Spleen (tissue), 11 donors: Measurements from ENCODE around the gene CPT1B. TPM values are rescaled to one million over a fixed set of nuclear protein-coding genes. Genes with fewer than 3 reads are reported as not detected.

Experiments used
- DNase-seq: peaks from one replicate; pipeline ENCODE4 v3.0.0-alpha.2; 2020
- H3K27ac ChIP-seq, 8 donors: fragments of 200-600 bp; sonication (generic) in 7 of 8; 1 replicate in 4 of 8; 2 replicates in 4 of 8; pipeline versions ENCODE4 v1.5.0 to v1.8.0; 2016 to 2021; ENCODE audit warnings: inconsistent platforms in 4 of 8, mild to moderate bottlenecking in 4 of 8, moderate library complexity in 1 of 8
- H3K27me3 ChIP-seq, 7 donors: fragments of 200-600 bp; sonication (generic) in 6 of 7; replicated peaks in 1 of 7; 1 replicate in 4 of 7; 2 replicates in 3 of 7; pipeline versions ENCODE4 v1.5.0 to v1.8.0; 2016 to 2021; ENCODE audit warnings: inconsistent platforms in 3 of 7, mild to moderate bottlenecking in 1 of 7
- H3K36me3 ChIP-seq, 6 donors: fragments of 200-600 bp; sonication (generic) in 5 of 6; 1 replicate in 4 of 6; 2 replicates in 2 of 6; pipeline versions ENCODE4 v1.5.0 to v1.8.0; 2016 to 2021; ENCODE audit warnings: inconsistent platforms in 2 of 6
- H3K4me1 ChIP-seq, 6 donors: fragments of 200-600 bp; sonication (generic) in 5 of 6; 1 replicate in 3 of 6; 2 replicates in 3 of 6; pipeline versions ENCODE4 v1.5.0 to v1.8.0; 2016 to 2021; ENCODE audit warnings: inconsistent platforms in 3 of 6
- H3K4me3 ChIP-seq, 8 donors: fragments of 200-600 bp; sonication (generic) in 7 of 8; 1 replicate in 4 of 8; 2 replicates in 4 of 8; pipeline versions ENCODE4 v1.5.0 to v1.8.0; 2016 to 2021; ENCODE audit warnings: inconsistent platforms in 4 of 8, mild to moderate bottlenecking in 4 of 8, moderate library complexity in 2 of 8
- H3K9me3 ChIP-seq, 8 donors: fragments of 200-600 bp; sonication (generic) in 7 of 8; 1 replicate in 4 of 8; 2 replicates in 4 of 8; pipeline versions ENCODE4 v1.5.0 to v1.8.0; 2016 to 2021; ENCODE audit warnings: inconsistent platforms in 4 of 8
- POLR2A ChIP-seq, 3 donors: fragments of 450-650 bp; IDR thresholded peaks; one replicate each; pipeline ENCODE4 v1.5.1; 2017; ENCODE audit warnings: antibody characterized with exemption in 3 of 3, mild to moderate bottlenecking in 1 of 3
- POLR2AphosphoS5 ChIP-seq, 3 donors: sonication (generic); formaldehyde crosslinking; IDR thresholded peaks; one replicate each; pipeline ENCODE4 v1.5.1; 2017; ENCODE audit warnings: antibody characterized with exemption in 3 of 3
- WGBS, 5 donors: extraction: QIAGEN DNeasy Blood & Tissue Kit in 3 of 5; methylation state at CpG; one replicate each; pipeline versions ENCODE4 v1.1.5 to v1.1.7; 2013 to 2018; 5-methylcytosine and 5-hydroxymethylcytosine counted together
- intact Hi-C: fragments of 100-400 bp; cut with DNase I; formaldehyde crosslinking; loops from one replicate; pipeline ENCODE4 v1.15.0; 2023; ENCODE audit warnings: low total_unique reads
- polyA plus RNA-seq, 3 donors: library from polyadenylated mRNA; stranded (reverse); fragments of 200-250 nt; gene quantifications; one replicate each; pipeline ENCODE4 v1.2.1, GENCODE V29; 2013
- total RNA-seq, 7 donors: library from RNA; depleted of rRNA in 3 of 7; stranded (reverse); fragments of >200 nt in 3 of 7; fragmentation: NEBNext Ultra II Directional in 4 of 7; extraction: Animal tissue kit (Norgen Biotek cat#: 25700) in 4 of 7; gene quantifications; one replicate each; pipeline versions ENCODE4 v1.1.0 to v1.2.1, GENCODE V29; 2016 to 2021
- TF ChIP-seq, protein P1 (sequence below), 11 experiments: fragments of 200-600 bp in 7 of 11; fragments of 450-650 bp in 4 of 11; sonication (generic) in 4 of 11; IDR thresholded peaks in 8 of 11; conservative IDR thresholded peaks in 3 of 11; 1 replicate in 7 of 11; 2 replicates in 4 of 11; pipeline versions ENCODE4 v1.4.0 to v1.8.0; 2016 to 2021; ENCODE audit warnings: antibody characterized with exemption in 11 of 11, inconsistent platforms in 4 of 11, mild to moderate bottlenecking in 1 of 11
- donor health status: healthy with polysubstance abuse.
- donor health status: DM: no; HTN: no; CAD: no; lungs with moderate emphysema.
- donor health status: DM: no; HTN: no; CAD: no.
- donor health status: Bipolar disorder and iron deficiency.
- donor health status: healthy.
- donor health status: DM: no; HTN: no; CAD: no.
- donor health status: DM: yes; HTN: yes; CAD: no.

CPT1B gene
- total and polyA plus RNA-seq, 10 donors = 23.6 to 55.3 (median 34.3) TPM

GRCh38 chr22:50575426-50575941 lies 2.7 kb downstream of the CPT1B start:
- H3K9me3 ChIP-seq = no peaks in the 10 kb centered on the region
- intact Hi-C loops = no loop called here
- peaks cover 0 to 9% (median 0%) of the 10 kb centered on the region in 7 donors for H3K27me3 ChIP-seq
- 77 to 92% (median 90%) methylated on average over 8 of the region's 8 CpGs for WGBS, 5 donors
- H3K4me3 ChIP-seq = no peak overlapping the region
- no peak overlapping the region for H3K27ac ChIP-seq
- no peak for DNase-seq
- H3K4me1 ChIP-seq = peaks cover 0 to 26% (median 8%) of the 10 kb centered on the region in 6 donors
- peaks cover 0 to 91% (median 26%) of the 10 kb centered on the region in 6 donors for H3K36me3 ChIP-seq
- TF ChIP-seq, protein P1, sequence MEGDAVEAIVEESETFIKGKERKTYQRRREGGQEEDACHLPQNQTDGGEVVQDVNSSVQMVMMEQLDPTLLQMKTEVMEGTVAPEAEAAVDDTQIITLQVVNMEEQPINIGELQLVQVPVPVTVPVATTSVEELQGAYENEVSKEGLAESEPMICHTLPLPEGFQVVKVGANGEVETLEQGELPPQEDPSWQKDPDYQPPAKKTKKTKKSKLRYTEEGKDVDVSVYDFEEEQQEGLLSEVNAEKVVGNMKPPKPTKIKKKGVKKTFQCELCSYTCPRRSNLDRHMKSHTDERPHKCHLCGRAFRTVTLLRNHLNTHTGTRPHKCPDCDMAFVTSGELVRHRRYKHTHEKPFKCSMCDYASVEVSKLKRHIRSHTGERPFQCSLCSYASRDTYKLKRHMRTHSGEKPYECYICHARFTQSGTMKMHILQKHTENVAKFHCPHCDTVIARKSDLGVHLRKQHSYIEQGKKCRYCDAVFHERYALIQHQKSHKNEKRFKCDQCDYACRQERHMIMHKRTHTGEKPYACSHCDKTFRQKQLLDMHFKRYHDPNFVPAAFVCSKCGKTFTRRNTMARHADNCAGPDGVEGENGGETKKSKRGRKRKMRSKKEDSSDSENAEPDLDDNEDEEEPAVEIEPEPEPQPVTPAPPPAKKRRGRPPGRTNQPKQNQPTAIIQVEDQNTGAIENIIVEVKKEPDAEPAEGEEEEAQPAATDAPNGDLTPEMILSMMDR (IDR thresholded peaks at IDR 0.05 in 8 of 11, conservative IDR thresholded peaks at IDR 0.05 in 3 of 11) = no peak
- no peak for TF ChIP-seq POLR2A (IDR thresholded peaks at IDR 0.05)
- no peak for TF ChIP-seq POLR2AphosphoS5 (IDR thresholded peaks at IDR 0.05)

GRCh38 chr22:50574383-50574755 lies 3.9 kb downstream of the CPT1B start:
- TF ChIP-seq POLR2A (IDR thresholded peaks at IDR 0.05) = no peak
- TF ChIP-seq POLR2AphosphoS5 (IDR thresholded peaks at IDR 0.05) = no peak
- TF ChIP-seq, protein P1 (IDR thresholded peaks at IDR 0.05 in 8 of 11, conservative IDR thresholded peaks at IDR 0.05 in 3 of 11) = no peak
- DNase-seq = no peak
- Histone ChIP-seq H3K4me3 (no peak overlapping the region), H3K4me1 (peaks cover 0 to 15% (median 6%) of the 10 kb centered on the region in 6 donors), H3K27me3 (peaks cover 0 to 9% (median 0%) of the 10 kb centered on the region in 7 donors), H3K9me3 (no peaks in the 10 kb centered on the region), H3K27ac (no peak overlapping the region), H3K36me3 (peaks cover 0 to 91% (median 29%) of the 10 kb centered on the region in 6 donors)
- intact Hi-C loops = no loop called here
- WGBS, 5 donors = 89 to 97% (median 96%) methylated on average over 10 to 11 of the region's 11 CpGs

GRCh38 chr22:50573491-50574382 lies 4.5 kb downstream of the CPT1B start:
- TF ChIP-seq, protein P1 (IDR thresholded peaks at IDR 0.05 in 8 of 11, conservative IDR thresholded peaks at IDR 0.05 in 3 of 11) = no peak
- TF ChIP-seq POLR2AphosphoS5 (IDR thresholded peaks at IDR 0.05) (peak in 1 of 3 donors; percentile 24), POLR2A (IDR thresholded peaks at IDR 0.05) (no peak)
- no peak for DNase-seq
- H3K36me3 ChIP-seq = peaks cover 0 to 91% (median 31%) of the 10 kb centered on the region in 6 donors
- H3K27me3 ChIP-seq = peaks cover 0 to 9% (median 0%) of the 10 kb centered on the region in 7 donors
- H3K27ac ChIP-seq = no peak overlapping the region
- WGBS, 5 donors = 82 to 93% (median 87%) methylated on average over 12 to 26 of the region's 26 CpGs
- intact Hi-C loops = no loop called here
- H3K4me3 ChIP-seq = no peak overlapping the region
- H3K9me3 ChIP-seq = no peaks in the 10 kb centered on the region
- peaks cover 0 to 9% (median 4%) of the 10 kb centered on the region in 6 donors for H3K4me1 ChIP-seq

DNA sequence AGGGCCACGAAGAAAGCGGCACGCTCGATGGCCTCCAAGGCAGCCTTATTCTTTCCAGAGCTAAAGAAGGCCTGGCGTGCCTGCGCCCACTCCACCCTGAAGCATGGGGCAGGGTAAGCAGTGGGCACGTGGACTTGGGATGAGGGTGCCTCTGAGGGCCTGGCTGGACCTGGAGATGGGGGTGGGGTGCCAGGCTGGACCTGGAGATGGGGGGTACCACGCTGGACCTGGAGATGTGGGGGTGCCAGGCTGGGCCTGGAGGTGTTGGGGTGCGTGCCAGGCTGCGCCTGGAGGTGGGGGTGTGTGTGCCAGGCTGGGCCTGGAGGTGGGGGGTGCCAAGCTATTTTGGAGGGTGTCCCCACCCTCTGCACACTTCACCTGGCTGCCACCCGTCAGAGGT lies 5.3 kb downstream of the CPT1B start:
- peak in 1 of 3 donors; percentile 9 for TF ChIP-seq POLR2AphosphoS5 (IDR thresholded peaks at IDR 0.05)
- TF ChIP-seq, protein P1 (IDR thresholded peaks at IDR 0.05 in 8 of 11, conservative IDR thresholded peaks at IDR 0.05 in 3 of 11) = no peak
- Histone ChIP-seq H3K9me3 (no peaks in the 10 kb centered on the region), H3K36me3 (peaks cover 0 to 93% (median 32%) of the 10 kb centered on the region in 6 donors), H3K4me1 (peaks cover 0 to 1% (median under 1%) of the 10 kb centered on the region in 6 donors), H3K27me3 (peaks cover 0 to 4% (median 0%) of the 10 kb centered on the region in 7 donors), H3K27ac (no peak overlapping the region), H3K4me3 (no peak overlapping the region)
- WGBS, 5 donors = 94 to 97% (median 95%) methylated on average over 10 to 11 of the region's 11 CpGs
- intact Hi-C loops = no loop called here
- DNase-seq = no peak
